Kidney epithelial cell (primary cell): ENCODE measurements around the gene MED29. TPM values are rescaled to one million over a fixed set of nuclear protein-coding genes. Genes with fewer than 3 reads are reported as not detected.

Source experiments
- DNase-seq: peaks from one replicate; pipeline ENCODE4 v3.0.0-alpha.2; 2010; ENCODE audit warnings: low read depth
- H3K27me3 ChIP-seq: 2 replicates; pipeline ENCODE4 v1.6.0; 2011; ENCODE audit warnings: low read length; ENCODE audit not compliant: control insufficient read depth, insufficient read depth
- H3K36me3 ChIP-seq: 2 replicates; pipeline ENCODE4 v1.5.1; 2011; ENCODE audit warnings: low read length; ENCODE audit not compliant: control insufficient read depth, insufficient read depth
- H3K4me3 ChIP-seq: 2 replicates; pipeline ENCODE4 v1.5.1; 2011; ENCODE audit warnings: low read depth, mild to moderate bottlenecking, control low read depth, low read length
- CTCF ChIP-seq: IDR thresholded peaks from 2 replicates; pipeline ENCODE4 v1.5.1; 2011; ENCODE audit warnings: mild to moderate bottlenecking, moderate library complexity, low read length, control low read depth, inconsistent platforms; ENCODE audit not compliant: insufficient read depth, poor library complexity, severe bottlenecking
- total RNA-seq: library from RNA; depleted of rRNA; stranded (reverse); fragments of >200 nt; gene quantifications from 2 replicates; pipeline ENCODE4 v1.2.3, GENCODE V29; 2015

Gene MED29
- total RNA-seq, 1 donor from 2014 or later: 22.8 TPM

- no peak overlapping the region for H3K4me3 ChIP-seq
- no peak for DNase-seq
- TF ChIP-seq CTCF: no peak
- H3K36me3 ChIP-seq: peaks cover 3% of the 10 kb centered on the region
- no peaks in the 10 kb centered on the region for H3K27me3 ChIP-seq
Observed at GRCh38 chr19:39385629-39386411, 5.4 kb upstream of the MED29 start.

GRCh38 chr19:39386557-39386956 lies 4.6 kb upstream of the MED29 start:
- no peak for DNase-seq
- Histone ChIP-seq H3K27me3 (no peaks in the 10 kb centered on the region), H3K36me3 (peaks cover 3% of the 10 kb centered on the region), H3K4me3 (no peak overlapping the region)
- TF ChIP-seq CTCF: no peak

- no peak for TF ChIP-seq CTCF
- no peaks in the 10 kb centered on the region for H3K27me3 ChIP-seq
- no peak for DNase-seq
- no peak overlapping the region for H3K4me3 ChIP-seq
- peaks cover 2% of the 10 kb centered on the region for H3K36me3 ChIP-seq
Observed at GRCh38 chr19:39388657-39389056, 2.5 kb upstream of the MED29 start.

GRCh38 chr19:39389631-39390414 lies 1.4 kb upstream of the MED29 start:
- no peaks in the 10 kb centered on the region for H3K27me3 ChIP-seq
- H3K4me3 ChIP-seq: peak overlapping the region; percentile 96
- TF ChIP-seq CTCF: no peak
- DNase-seq: no peak
- H3K36me3 ChIP-seq: peaks cover 3% of the 10 kb centered on the region

GRCh38 chr19:39390451-39390750 lies 777 bp upstream of the MED29 start:
- Histone ChIP-seq H3K4me3 (peak overlapping the region; percentile 96), H3K27me3 (no peaks in the 10 kb centered on the region), H3K36me3 (peaks cover 3% of the 10 kb centered on the region)
- no peak for DNase-seq
- no peak for TF ChIP-seq CTCF
